Caco-2 (cell line): ENCODE measurements around the gene ZNF19. TPM values are rescaled to one million over a fixed set of nuclear protein-coding genes. Genes with fewer than 3 reads are reported as not detected.

Source experiments
- BruUV-seq: library from RNA; stranded (reverse); fragments of 400-500 nt; replicated peaks from 2 replicates; lab custom pipeline; 2021; lab: Mats Ljungman, UMichigan
- CTCF ChIA-PET: fragments of 300-600 bp; sonication (Branson Sonifier 250); formaldehyde crosslinking; loops from one replicate; lab custom pipeline; 2022; ENCODE audit warnings: antibody characterized with exemption; lab: Charles Lee
- POLR2A ChIA-PET: fragments of 300-600 bp; sonication (Branson Sonifier 250); formaldehyde crosslinking; loops from one replicate; lab custom pipeline; 2022; ENCODE audit warnings: antibody characterized with exemption; lab: Charles Lee
- DNase-seq, 2 experiments: peaks; one replicate each; pipeline versions ENCODE4 v3.0.0 to v3.0.0-alpha.2; 2020 to 2022
- H3K27me3 ChIP-seq: replicated peaks from 2 replicates; pipeline ENCODE4 v1.6.0; 2011; ENCODE audit warnings: low read length; ENCODE audit not compliant: control insufficient read depth, insufficient read depth
- H3K36me3 ChIP-seq: 2 replicates; pipeline ENCODE4 v1.5.1; 2011; ENCODE audit warnings: low read length; ENCODE audit not compliant: control insufficient read depth, insufficient read depth
- H3K4me1 ChIP-seq: fragments of 250-450 bp; sonication (Bioruptor Pico); 2 replicates; pipeline ENCODE4 v1.5.1; 2020; ENCODE audit warnings: mild to moderate bottlenecking
- H3K4me3 ChIP-seq: 2 replicates; pipeline ENCODE4 v1.5.1; 2011; ENCODE audit warnings: low read depth, mild to moderate bottlenecking, control low read depth, low read length
- H3K9me3 ChIP-seq: fragments of 250-450 bp; sonication (Bioruptor Pico); 2 replicates; pipeline ENCODE4 v1.5.1; 2020; ENCODE audit warnings: mild to moderate bottlenecking, moderate library complexity
- H3K27ac Mint-ChIP-seq: one replicate; pipeline ENCODE4 v1.8.0; 2022; ENCODE audit warnings: mixed read lengths; ENCODE audit not compliant: unreplicated experiment
- H3K27me3 Mint-ChIP-seq: one replicate; pipeline ENCODE4 v1.8.0; 2022; ENCODE audit warnings: mixed read lengths; ENCODE audit not compliant: insufficient read depth, unreplicated experiment
- H3K36me3 Mint-ChIP-seq: one replicate; pipeline ENCODE4 v1.8.0; 2022; ENCODE audit warnings: mild to moderate bottlenecking, mixed read lengths; ENCODE audit not compliant: insufficient read depth, unreplicated experiment
- H3K4me1 Mint-ChIP-seq: one replicate; pipeline ENCODE4 v1.8.0; 2022; ENCODE audit warnings: low read depth, mixed read lengths; ENCODE audit not compliant: unreplicated experiment
- H3K4me3 Mint-ChIP-seq: one replicate; pipeline ENCODE4 v1.8.0; 2022; ENCODE audit warnings: mild to moderate bottlenecking, moderate library complexity, mixed read lengths; ENCODE audit not compliant: unreplicated experiment
- H3K9me3 Mint-ChIP-seq: one replicate; pipeline ENCODE4 v1.8.0; 2022; ENCODE audit warnings: mixed read lengths; ENCODE audit not compliant: unreplicated experiment
- intact Hi-C: fragments of 100-400 bp; cut with micrococcal nuclease; formaldehyde crosslinking; loops from one replicate; pipeline ENCODE4 v1.10.0; 2022; ENCODE audit not compliant: unreplicated experiment
- total RNA-seq: library from RNA; stranded (reverse); gene quantifications from 2 replicates; pipeline ENCODE4 v1.2.3, GENCODE V29; 2022
- TF ChIP-seq, protein P1 (sequence below), 2 experiments: fragments of 200-600 bp in 1 of 2; IDR thresholded peaks; 1 replicate in 1 of 2; 2 replicates in 1 of 2; pipeline versions ENCODE4 v1.5.1 to v1.8.0; 2011 to 2022; ENCODE audit warnings: antibody characterized with exemption in 1 of 2, control low read depth in 1 of 2, inconsistent platforms in 1 of 2, low read depth in 1 of 2, low read length in 1 of 2, mild to moderate bottlenecking in 1 of 2, moderate library complexity in 1 of 2; ENCODE audit not compliant: insufficient read depth in 1 of 2, severe bottlenecking in 1 of 2, unreplicated experiment in 1 of 2

Gene ZNF19
- total RNA-seq, 1 experiment from 2014 or later = 5.1 TPM

DNA sequence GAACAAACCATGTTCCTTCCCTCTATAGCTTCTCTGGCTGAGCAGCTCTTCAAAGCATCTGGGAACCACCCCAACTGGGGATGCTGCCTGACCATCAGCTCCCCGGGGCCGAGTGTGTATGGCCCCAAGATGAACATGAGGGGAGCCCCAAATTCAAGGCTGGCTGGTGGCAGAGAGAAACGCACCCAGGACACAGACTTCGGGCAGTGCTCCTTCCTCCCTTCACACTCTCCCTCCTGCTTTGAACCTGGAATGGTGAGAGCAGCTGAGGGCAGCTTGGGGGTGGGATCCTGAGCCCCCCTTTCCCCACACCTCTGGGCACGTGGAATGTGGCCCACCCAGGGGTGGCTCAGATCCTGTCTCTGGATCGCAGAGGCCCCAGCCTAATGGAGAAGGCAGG is 64.5 kb downstream of the ZNF19 start:
- H3K4me3 Mint-ChIP-seq = no peak overlapping the region
- intact Hi-C loops = no loop called here
- H3K9me3 Mint-ChIP-seq = peaks cover 10% of the 10 kb centered on the region
- TF ChIP-seq, protein P1, sequence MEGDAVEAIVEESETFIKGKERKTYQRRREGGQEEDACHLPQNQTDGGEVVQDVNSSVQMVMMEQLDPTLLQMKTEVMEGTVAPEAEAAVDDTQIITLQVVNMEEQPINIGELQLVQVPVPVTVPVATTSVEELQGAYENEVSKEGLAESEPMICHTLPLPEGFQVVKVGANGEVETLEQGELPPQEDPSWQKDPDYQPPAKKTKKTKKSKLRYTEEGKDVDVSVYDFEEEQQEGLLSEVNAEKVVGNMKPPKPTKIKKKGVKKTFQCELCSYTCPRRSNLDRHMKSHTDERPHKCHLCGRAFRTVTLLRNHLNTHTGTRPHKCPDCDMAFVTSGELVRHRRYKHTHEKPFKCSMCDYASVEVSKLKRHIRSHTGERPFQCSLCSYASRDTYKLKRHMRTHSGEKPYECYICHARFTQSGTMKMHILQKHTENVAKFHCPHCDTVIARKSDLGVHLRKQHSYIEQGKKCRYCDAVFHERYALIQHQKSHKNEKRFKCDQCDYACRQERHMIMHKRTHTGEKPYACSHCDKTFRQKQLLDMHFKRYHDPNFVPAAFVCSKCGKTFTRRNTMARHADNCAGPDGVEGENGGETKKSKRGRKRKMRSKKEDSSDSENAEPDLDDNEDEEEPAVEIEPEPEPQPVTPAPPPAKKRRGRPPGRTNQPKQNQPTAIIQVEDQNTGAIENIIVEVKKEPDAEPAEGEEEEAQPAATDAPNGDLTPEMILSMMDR (IDR thresholded peaks at IDR 0.05; ENCODE audit: insufficient read depth in 1 of 2, low read depth in 1 of 2, low read length in 1 of 2, severe bottlenecking in 1 of 2, unreplicated experiment in 1 of 2) = no peak
- no peaks in the 10 kb centered on the region for H3K4me1 Mint-ChIP-seq
- Histone ChIP-seq H3K27me3 (peaks cover 1% of the 10 kb centered on the region), H3K4me3 (no peak overlapping the region), H3K9me3 (peaks cover 11% of the 10 kb centered on the region), H3K36me3 (no peaks in the 10 kb centered on the region), H3K4me1 (no peaks in the 10 kb centered on the region)
- no peaks in the 10 kb centered on the region for H3K36me3 Mint-ChIP-seq
- H3K27me3 Mint-ChIP-seq = peaks cover 29% of the 10 kb centered on the region
- ChIA-PET CTCF (interaction anchor here (1.6 kb wide), 1 partner anchor 12 kb away, joined by 5 read pairs; no protein-coding TSS in a partner anchor), POLR2A (no interaction called here)
- no peak for DNase-seq
- no TSS peak for BruUV-seq
- H3K27ac Mint-ChIP-seq = no peak overlapping the region

DNA sequence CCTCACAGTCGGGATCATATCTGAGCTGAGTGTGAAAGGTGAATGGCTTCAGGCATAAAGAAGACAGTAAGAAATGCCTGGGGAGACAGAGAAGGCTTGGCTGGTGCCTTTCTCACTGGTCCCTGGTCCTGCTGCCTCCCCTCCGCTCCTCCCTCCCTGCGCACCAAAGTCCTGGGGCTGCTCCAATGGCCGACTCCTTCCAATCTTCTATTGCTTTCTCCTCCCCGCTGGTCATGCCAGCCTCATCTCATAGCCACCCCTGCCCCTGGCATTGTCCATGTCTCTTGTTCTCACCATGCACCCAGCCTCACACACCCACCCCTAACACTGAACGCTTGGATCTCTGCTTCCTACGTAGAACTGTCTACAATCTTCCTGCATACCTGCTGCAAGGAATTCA is 65.3 kb downstream of the ZNF19 start:
- peaks cover 11% of the 10 kb centered on the region for H3K9me3 ChIP-seq
- H3K4me3 ChIP-seq = no peak overlapping the region
- DNase-seq = no peak
- ChIA-PET POLR2A (no interaction called here), CTCF (interaction anchor here (1.6 kb wide), 1 partner anchor 11 kb away, joined by 5 read pairs; no protein-coding TSS in a partner anchor)
- H3K4me1 ChIP-seq = no peaks in the 10 kb centered on the region
- intact Hi-C loops = no loop called here
- Mint-ChIP-seq H3K9me3 (peaks cover 9% of the 10 kb centered on the region), H3K4me3 (no peak overlapping the region), H3K27me3 (peaks cover 29% of the 10 kb centered on the region), H3K36me3 (no peaks in the 10 kb centered on the region), H3K4me1 (no peaks in the 10 kb centered on the region), H3K27ac (no peak overlapping the region)
- H3K27me3 ChIP-seq = peaks cover 1% of the 10 kb centered on the region
- BruUV-seq = no TSS peak
- TF ChIP-seq, protein P1 (IDR thresholded peaks at IDR 0.05; ENCODE audit: insufficient read depth in 1 of 2, low read depth in 1 of 2, low read length in 1 of 2, severe bottlenecking in 1 of 2, unreplicated experiment in 1 of 2) = no peak
- no peaks in the 10 kb centered on the region for H3K36me3 ChIP-seq

Other genes with a start within 250 kb of the ZNF19 start
- 18.5 and 19.4 TPM in 2 replicates for gene CMTR2, start 199.9 kb downstream of the ZNF19 start, total RNA-seq
- 0.65 TPM in 1 of 2 replicates, not detected in the other for gene CALB2, start 130.6 kb downstream of the ZNF19 start, total RNA-seq
- not detected in 2 replicates for gene TLE7, start 47.3 kb downstream of the ZNF19 start, total RNA-seq
- gene ZNF23, start 27.1 kb downstream of the ZNF19 start, total RNA-seq = 8.5 and 9.6 TPM in 2 replicates
- not detected in 2 replicates for gene CHST4, start 37.1 kb upstream of the ZNF19 start, total RNA-seq
- gene TAT, start 87.8 kb upstream of the ZNF19 start, total RNA-seq = not detected in 2 replicates
- 50.6 and 51.7 TPM in 2 replicates for gene MARVELD3, start 136.9 kb upstream of the ZNF19 start, total RNA-seq
- gene PHLPP2, start 235.4 kb upstream of the ZNF19 start, total RNA-seq = 18.8 and 20.6 TPM in 2 replicates